SK-N-SH treated with all-trans-retinoic acid at 6 μM for 48 hours (cell line): Measurements from ENCODE around the gene ARHGAP4.

ENCODE experiments used
- ATAC-seq: fragments of 200-7000 bp; cut with Tn5 transposase; 3 replicates; pipeline ENCODE4 v1.9.1; 2020; ENCODE audit warnings: mild to moderate bottlenecking, moderate library complexity
- ARNTL ChIP-seq: fragments of 450-650 bp; formaldehyde crosslinking; IDR thresholded peaks from 2 replicates; pipeline ENCODE4 v1.5.0; 2020; ENCODE audit warnings: low read depth, mild to moderate bottlenecking, moderate library complexity, borderline replicate concordance
- BACH2 ChIP-seq: fragments of 250-450 bp; sonication (Bioruptor Pico); IDR thresholded peaks from 2 replicates; pipeline ENCODE4 v1.9.0; 2021; ENCODE audit warnings: mild to moderate bottlenecking, borderline replicate concordance
- CREB5 ChIP-seq: fragments of 250-450 bp; sonication (Bioruptor Pico); IDR thresholded peaks from 2 replicates; pipeline ENCODE4 v1.5.1; 2020; ENCODE audit warnings: low read depth, mild to moderate bottlenecking, moderate library complexity
- CSDC2 ChIP-seq: fragments of 250-450 bp; sonication (Bioruptor Pico); IDR thresholded peaks from 2 replicates; pipeline ENCODE4 v1.5.0; 2020; ENCODE audit warnings: mild to moderate bottlenecking, moderate library complexity
- CSRNP3 ChIP-seq: fragments of 250-450 bp; sonication (Bioruptor Pico); IDR thresholded peaks from 2 replicates; pipeline ENCODE4 v1.5.1; 2021; ENCODE audit warnings: mild to moderate bottlenecking, moderate library complexity
- ESRRG ChIP-seq: fragments of 250-450 bp; sonication (Bioruptor Pico); IDR thresholded peaks from 2 replicates; pipeline ENCODE4 v1.6.1; 2021; ENCODE audit warnings: mild to moderate bottlenecking
- GLIS3 ChIP-seq: fragments of 250-450 bp; sonication (Bioruptor Pico); IDR thresholded peaks from 2 replicates; pipeline ENCODE4 v1.5.0; 2020; ENCODE audit warnings: mild to moderate bottlenecking, moderate library complexity
- ISL1 ChIP-seq: fragments of 250-450 bp; sonication (Bioruptor Pico); IDR thresholded peaks from 2 replicates; pipeline ENCODE4 v2.1.2; 2022; ENCODE audit warnings: mild to moderate bottlenecking, moderate library complexity
- OSR1 ChIP-seq: fragments of 250-450 bp; sonication (Bioruptor Pico); IDR thresholded peaks from 2 replicates; pipeline ENCODE4 v1.8.0; 2022; ENCODE audit warnings: moderate library complexity, mild to moderate bottlenecking, inconsistent platforms
- PATZ1 ChIP-seq: fragments of 250-450 bp; sonication (Bioruptor Pico); IDR thresholded peaks from 2 replicates; pipeline ENCODE4 v1.8.0; 2020; ENCODE audit warnings: mild to moderate bottlenecking, moderate library complexity, borderline replicate concordance
- RARB ChIP-seq: fragments of 250-450 bp; sonication (Bioruptor Pico); IDR thresholded peaks from 2 replicates; pipeline ENCODE4 v1.8.0; 2021; ENCODE audit warnings: mild to moderate bottlenecking, moderate library complexity
- SNAI2 ChIP-seq: fragments of 250-450 bp; sonication (Bioruptor Pico); IDR thresholded peaks from 2 replicates; pipeline ENCODE4 v1.5.0; 2020; ENCODE audit warnings: mild to moderate bottlenecking, moderate library complexity
- TCF4 ChIP-seq: fragments of 250-450 bp; sonication (Bioruptor Pico); IDR thresholded peaks from 2 replicates; pipeline ENCODE4 v1.8.0; 2021; ENCODE audit warnings: mild to moderate bottlenecking, moderate library complexity, borderline replicate concordance
- TOX ChIP-seq: fragments of 250-450 bp; sonication (Bioruptor Pico); IDR thresholded peaks from 2 replicates; pipeline ENCODE4 v1.8.0; 2021; ENCODE audit warnings: mild to moderate bottlenecking, moderate library complexity, borderline replicate concordance
- ZC3H10 ChIP-seq: fragments of 250-450 bp; sonication (Bioruptor Pico); IDR thresholded peaks from 2 replicates; pipeline ENCODE4 v1.5.1; 2021; ENCODE audit warnings: mild to moderate bottlenecking, moderate library complexity
- ZFP3 ChIP-seq: fragments of 250-450 bp; sonication (Bioruptor Pico); IDR thresholded peaks from 2 replicates; pipeline ENCODE4 v1.5.0; 2020; ENCODE audit warnings: mild to moderate bottlenecking, moderate library complexity
- ZNF565 ChIP-seq: fragments of 450-650 bp; formaldehyde crosslinking; conservative IDR thresholded peaks from 2 replicates; pipeline ENCODE4 v1.5.0; 2020; ENCODE audit warnings: low read depth, mild to moderate bottlenecking, moderate library complexity
- ZNF70 ChIP-seq: fragments of 450-650 bp; formaldehyde crosslinking; IDR thresholded peaks from 2 replicates; pipeline ENCODE4 v1.5.0; 2020; ENCODE audit warnings: mild to moderate bottlenecking, moderate library complexity
- TF ChIP-seq, protein P1 (sequence below): fragments of 250-450 bp; sonication (Bioruptor Pico); IDR thresholded peaks from 2 replicates; pipeline ENCODE4 v1.5.0; 2020; ENCODE audit warnings: mild to moderate bottlenecking, moderate library complexity
- TF ChIP-seq, protein P2 (sequence below): fragments of 250-450 bp; sonication (Bioruptor Pico); IDR thresholded peaks from 2 replicates; pipeline ENCODE4 v1.8.0; 2021; ENCODE audit warnings: low read depth, mild to moderate bottlenecking, moderate library complexity, borderline replicate concordance

Gene ARHGAP4

GRCh38 chrX:153870791-153871360, 55.2 kb downstream of the ARHGAP4 start (continued):
- TF ChIP-seq, protein P1, sequence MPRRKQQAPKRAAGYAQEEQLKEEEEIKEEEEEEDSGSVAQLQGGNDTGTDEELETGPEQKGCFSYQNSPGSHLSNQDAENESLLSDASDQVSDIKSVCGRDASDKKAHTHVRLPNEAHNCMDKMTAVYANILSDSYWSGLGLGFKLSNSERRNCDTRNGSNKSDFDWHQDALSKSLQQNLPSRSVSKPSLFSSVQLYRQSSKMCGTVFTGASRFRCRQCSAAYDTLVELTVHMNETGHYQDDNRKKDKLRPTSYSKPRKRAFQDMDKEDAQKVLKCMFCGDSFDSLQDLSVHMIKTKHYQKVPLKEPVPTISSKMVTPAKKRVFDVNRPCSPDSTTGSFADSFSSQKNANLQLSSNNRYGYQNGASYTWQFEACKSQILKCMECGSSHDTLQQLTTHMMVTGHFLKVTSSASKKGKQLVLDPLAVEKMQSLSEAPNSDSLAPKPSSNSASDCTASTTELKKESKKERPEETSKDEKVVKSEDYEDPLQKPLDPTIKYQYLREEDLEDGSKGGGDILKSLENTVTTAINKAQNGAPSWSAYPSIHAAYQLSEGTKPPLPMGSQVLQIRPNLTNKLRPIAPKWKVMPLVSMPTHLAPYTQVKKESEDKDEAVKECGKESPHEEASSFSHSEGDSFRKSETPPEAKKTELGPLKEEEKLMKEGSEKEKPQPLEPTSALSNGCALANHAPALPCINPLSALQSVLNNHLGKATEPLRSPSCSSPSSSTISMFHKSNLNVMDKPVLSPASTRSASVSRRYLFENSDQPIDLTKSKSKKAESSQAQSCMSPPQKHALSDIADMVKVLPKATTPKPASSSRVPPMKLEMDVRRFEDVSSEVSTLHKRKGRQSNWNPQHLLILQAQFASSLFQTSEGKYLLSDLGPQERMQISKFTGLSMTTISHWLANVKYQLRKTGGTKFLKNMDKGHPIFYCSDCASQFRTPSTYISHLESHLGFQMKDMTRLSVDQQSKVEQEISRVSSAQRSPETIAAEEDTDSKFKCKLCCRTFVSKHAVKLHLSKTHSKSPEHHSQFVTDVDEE (CRISPR knock-in tag): no peak
- no peak for TF ChIP-seq ZFP3 (CRISPR knock-in tag)
- no peak for TF ChIP-seq ZC3H10 (CRISPR knock-in tag)
- TF ChIP-seq, protein P2, sequence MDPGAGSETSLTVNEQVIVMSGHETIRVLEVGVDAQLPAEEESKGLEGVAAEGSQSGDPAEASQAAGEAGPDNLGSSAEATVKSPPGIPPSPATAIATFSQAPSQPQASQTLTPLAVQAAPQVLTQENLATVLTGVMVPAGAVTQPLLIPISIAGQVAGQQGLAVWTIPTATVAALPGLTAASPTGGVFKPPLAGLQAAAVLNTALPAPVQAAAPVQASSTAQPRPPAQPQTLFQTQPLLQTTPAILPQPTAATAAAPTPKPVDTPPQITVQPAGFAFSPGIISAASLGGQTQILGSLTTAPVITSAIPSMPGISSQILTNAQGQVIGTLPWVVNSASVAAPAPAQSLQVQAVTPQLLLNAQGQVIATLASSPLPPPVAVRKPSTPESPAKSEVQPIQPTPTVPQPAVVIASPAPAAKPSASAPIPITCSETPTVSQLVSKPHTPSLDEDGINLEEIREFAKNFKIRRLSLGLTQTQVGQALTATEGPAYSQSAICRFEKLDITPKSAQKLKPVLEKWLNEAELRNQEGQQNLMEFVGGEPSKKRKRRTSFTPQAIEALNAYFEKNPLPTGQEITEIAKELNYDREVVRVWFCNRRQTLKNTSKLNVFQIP (CRISPR knock-in tag): no peak
- TF ChIP-seq RARB (CRISPR knock-in tag): no peak
- TF ChIP-seq OSR1 (CRISPR knock-in tag): no peak

GRCh38 chrX:153870288-153870690, 55.8 kb downstream of the ARHGAP4 start:
- no peak for ATAC-seq
- TF ChIP-seq ZNF70 (no peak), CSDC2 (CRISPR knock-in tag) (no peak), ZFP3 (CRISPR knock-in tag) (no peak), ISL1 (CRISPR knock-in tag) (no peak), RARB (CRISPR knock-in tag) (no peak), PATZ1 (CRISPR knock-in tag) (no peak), ARNTL (no peak), GLIS3 (no peak), CREB5 (CRISPR knock-in tag) (no peak), ESRRG (CRISPR knock-in tag) (no peak), OSR1 (CRISPR knock-in tag) (no peak), TOX (no peak), ZNF565 (CRISPR knock-in tag) (no peak), CSRNP3 (CRISPR knock-in tag) (no peak), BACH2 (CRISPR knock-in tag) (no peak), ZC3H10 (CRISPR knock-in tag) (no peak), TCF4 (CRISPR knock-in tag) (no peak), SNAI2 (CRISPR knock-in tag) (no peak)
- TF ChIP-seq, protein P2 (CRISPR knock-in tag): no peak
- TF ChIP-seq, all 23 proteins: peak for 0
